Fibroblast of skin of right biceps (primary cell): ENCODE results near the gene CPNE4.
A peak's percentile ranks its signal among the peaks of the same experiment; 100 is the strongest.

Experiments
- DNase-seq: peaks from one replicate; pipeline ENCODE4 v3.0.0-alpha.2; 2013

Gene CPNE4

DNA sequence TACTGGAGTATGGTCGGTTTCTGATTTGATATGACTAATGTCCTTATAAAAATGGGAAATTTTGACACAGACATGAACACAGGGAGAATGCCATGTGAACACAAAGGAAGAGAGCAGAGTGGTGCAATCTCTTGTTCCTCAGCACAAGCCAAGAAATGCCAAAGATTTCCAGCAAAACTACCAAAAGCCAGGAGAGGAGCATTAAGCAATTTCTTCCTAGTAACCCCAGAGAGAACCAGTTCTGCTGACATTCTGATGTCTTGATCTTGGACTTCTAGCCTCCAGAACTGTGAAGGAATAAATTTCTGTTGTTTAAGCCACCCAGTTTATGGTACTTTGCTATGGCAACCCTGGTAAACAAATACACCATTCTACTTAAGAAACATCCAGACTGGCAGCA is 304.2 kb downstream of the CPNE4 start:
- peak; percentile 57 for DNase-seq

DNA sequence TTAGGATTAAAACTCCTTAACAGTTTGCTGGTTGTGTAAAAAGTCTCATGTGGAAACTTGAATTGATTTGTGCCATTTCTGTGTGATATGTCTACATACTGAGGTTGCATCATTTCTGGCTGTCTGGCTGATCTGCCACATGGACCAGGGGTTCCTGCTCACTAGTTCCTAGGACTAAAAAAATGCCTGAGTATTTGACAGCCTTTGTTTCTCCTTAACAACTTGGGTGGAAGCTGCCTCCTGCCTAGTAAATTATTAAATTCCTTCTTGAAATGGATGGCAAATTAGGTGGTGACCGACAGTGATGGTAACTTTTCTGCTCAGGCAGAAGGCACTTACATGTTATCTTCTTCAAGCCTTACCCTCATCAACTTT is 305.2 kb downstream of the CPNE4 start:
- peak; percentile 48 for DNase-seq

GRCh38 chr3:131728898-131729642 is 305.7 kb downstream of the CPNE4 start:
- DNase-seq: peak; percentile 51

- DNase-seq: no peak
These were observed 309.4 kb downstream of the CPNE4 start for GRCh38 chr3:131725414-131725813.

DNA sequence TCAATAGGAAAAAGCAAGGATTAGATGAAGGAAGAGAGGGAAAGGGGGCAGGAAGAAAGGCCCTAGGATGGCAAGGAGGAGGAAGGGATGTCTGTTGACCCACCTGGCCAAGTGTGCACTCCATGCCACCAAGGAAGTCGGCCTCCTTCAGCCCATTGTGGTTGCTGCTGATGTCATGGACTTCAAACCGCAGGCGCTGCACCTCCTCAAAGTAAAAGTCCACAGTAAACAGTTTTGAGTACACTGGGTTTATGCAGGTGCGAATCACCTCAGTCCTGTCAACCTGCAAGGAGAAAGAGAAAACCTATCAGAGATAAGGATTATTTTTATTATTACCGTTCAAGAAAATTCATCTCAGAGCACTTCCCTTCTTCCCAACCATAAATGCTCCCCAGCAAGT is 311.5 kb downstream of the CPNE4 start:
- DNase-seq: no peak

DNA sequence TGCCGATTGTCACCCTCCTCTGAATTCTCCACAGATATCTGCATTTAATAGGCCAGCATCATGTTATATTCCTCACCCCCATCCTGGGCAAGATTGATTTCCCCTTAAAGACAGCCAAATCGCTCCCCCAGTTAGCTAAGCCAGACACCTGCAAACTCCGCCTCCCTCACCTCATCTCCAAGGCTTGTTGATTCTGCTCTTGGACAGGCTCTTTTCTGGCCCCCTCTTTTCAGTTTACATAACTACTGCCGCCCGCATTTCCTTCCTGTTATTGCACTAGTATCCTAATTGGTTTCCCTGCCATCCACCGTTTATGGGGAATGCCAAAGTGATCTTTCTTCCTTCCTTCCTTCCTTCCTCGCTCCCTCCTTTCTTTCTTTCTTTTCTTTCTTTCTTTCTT is 317.3 kb downstream of the CPNE4 start:
- no peak for DNase-seq

DNA sequence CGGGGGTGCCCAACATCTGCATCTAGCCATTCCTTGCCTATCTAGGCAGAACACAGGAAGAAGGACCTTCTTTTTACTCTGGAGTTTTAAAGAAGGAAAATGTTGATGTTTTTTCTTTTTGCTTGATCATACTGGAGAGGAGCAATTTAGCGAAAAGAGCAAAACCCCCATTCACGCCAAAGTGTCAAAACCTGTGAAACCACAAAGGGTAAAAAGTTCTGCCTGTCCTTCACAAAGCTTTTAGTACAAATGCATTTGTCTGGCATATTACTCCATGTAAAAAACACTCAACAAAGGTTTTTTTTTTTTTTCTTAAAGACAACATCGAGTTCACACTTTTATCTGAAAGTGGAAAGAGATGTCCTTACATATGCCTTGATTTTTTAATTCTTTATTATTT is 317.9 kb downstream of the CPNE4 start:
- DNase-seq: no peak

DNA sequence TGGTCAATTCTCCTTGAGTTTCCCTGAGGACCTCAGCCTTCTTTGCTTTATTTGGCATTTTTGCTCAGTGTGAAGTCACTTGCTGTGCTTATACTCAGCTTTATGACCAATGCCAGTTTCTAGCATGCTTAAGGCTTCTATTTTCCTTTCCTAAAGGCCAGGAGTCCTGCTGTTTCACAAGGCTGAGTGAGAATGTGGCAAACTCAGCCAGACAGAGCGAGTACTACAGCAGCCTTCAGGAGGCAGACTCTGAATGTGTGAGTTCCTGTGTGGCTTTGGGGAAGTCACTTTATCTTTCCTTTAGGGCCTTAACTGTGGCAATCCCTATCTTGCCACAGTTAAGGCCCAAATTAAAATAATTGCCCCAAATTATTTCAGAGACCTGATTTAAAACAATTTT is 318.8 kb downstream of the CPNE4 start:
- DNase-seq: no peak

DNA sequence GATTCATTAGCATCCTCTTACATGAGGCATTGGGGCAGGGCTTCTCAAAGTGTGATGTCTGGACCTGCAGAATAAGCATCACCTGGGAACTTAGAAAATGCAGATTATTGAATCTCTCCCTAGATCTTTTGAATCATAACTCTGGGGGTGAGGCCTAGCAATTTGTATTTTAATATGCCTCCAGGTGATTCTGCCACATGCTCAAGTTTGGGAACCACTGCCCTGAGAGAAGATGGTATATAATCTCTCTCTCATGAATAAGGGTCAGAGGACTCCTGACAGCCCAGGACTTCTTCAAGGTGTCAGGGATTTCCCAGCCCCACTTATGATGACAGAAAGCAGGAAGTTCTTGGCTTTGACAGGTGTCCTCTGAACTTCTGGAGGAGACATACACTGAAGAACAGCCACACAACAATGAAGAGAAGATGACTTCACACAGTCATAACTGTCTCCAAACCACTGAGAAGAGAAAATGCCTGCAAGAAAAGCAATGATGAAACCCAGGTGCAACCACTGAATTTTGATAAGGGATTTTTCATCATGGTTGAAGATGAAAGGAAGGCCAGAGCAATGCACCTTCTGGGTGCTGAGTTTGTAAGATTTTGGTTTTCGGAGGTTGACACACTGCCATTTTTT is 320.1 kb downstream of the CPNE4 start:
- no peak for DNase-seq

DNA sequence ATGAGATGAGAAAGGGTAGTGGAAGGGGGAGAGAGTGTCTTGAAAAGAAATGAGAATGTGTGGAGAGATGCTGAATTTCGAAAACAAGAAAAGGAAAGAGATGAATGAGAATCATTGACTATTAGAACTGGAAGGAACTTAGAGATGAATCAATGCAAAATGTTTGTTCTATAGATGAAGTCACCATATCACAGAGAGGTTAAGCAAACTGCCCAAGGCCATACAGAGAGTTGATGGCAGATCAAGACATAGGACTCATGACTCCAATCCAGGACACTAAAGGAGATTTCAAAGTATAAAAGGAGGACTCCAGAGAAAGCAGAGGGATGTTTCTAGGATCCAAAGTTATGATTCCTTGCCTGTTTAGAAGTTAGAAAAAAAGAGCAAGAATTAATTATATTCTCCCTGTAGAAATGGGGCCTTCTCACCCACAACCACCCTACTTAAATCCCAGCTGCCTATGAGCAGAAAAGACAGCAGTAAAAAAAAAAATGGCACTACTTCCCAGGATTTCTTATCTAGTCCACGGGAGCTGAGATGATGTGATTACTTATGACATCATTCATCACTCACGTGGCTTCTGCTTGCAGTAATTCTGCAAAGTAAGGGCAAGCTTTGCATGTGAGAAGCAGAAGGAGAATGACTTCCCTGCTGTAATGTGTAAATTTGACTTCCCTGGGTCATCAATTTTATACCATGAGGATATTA is 321.2 kb downstream of the CPNE4 start:
- DNase-seq: no peak

GRCh38 chr3:131712662-131713061 is 322.2 kb downstream of the CPNE4 start:
- DNase-seq: no peak

DNA sequence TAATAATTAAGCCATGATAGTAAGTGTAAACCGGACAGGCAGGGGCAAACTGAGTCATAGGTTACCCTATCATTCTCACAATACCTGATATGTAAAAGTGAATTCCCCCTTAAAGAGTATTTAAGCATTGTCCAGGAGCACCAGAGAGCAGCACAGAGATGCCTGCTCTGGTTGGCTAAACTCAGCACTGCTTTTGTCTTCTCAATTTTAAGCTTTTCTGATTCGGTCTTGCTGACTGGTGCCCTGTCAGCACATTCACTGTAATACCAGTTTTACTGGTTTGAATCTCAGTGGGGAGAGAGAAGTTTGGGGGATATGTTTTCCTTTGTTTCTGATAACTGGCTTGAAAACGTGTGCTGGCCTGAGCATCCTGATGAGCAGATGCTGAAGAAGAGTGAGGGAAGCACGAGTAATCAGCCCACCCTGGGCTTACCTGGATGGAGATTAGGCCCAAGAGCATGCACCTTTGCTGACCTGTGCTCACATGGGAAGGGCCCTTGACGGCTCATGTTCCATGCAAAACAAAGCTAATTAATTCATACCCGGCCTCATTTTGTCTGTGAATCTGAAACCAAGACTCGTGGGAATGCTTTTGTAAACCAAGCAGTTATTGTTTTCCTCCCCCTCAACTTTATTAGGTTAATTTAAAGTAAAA is 323.6 kb downstream of the CPNE4 start:
- DNase-seq: no peak

GRCh38 chr3:131708241-131708640 is 326.6 kb downstream of the CPNE4 start:
- DNase-seq: peak; percentile 89

DNA sequence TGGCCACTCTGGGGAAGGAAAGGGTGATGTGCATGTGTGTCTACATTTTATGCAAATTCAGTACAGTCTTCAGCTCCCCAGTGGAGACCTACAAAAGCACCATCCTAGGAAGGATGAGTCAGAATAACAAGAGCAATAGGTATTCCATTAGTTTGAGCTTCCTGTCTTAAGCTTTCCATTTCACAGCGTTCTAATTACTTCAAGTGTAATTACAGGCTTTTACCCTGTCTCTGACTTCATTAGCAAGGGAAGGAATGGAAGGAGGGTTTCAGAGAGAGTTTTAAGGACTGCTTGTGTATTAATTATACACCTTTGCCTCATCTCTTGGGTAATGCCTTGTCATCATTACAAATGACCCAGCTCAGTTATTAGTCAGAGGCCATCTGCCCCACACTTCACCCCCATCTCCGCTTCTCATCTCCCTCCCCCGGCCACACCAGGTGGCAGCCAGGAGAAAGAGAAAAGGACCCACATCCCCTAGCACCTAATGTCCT is 329.2 kb downstream of the CPNE4 start:
- peak; percentile 74 for DNase-seq

GRCh38 chr3:131705099-131705498 is 329.7 kb downstream of the CPNE4 start:
- DNase-seq: no peak

DNA sequence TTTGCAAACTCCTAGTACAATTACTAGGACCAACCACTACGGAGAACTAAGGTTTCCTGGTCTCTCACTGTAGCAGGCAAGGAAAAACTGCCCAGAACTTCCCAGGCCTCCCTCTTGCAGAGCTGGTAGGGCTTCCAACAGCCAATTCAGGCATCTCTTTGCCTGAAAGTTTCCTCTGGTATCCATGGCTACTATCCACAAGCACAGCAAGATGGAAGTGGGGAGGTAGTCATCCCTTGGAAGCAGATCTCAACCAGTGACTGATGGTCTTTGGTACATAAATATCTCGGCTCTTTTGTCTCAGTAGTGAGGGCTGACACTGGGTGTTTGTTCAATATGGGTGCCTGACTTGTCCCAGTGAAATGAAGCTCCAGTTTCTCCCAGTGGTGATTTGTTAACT is 330.7 kb downstream of the CPNE4 start:
- peak; percentile 51 for DNase-seq

- DNase-seq: peak; percentile 90
These were observed 332.7 kb downstream of the CPNE4 start for GRCh38 chr3:131702146-131702545.

DNA sequence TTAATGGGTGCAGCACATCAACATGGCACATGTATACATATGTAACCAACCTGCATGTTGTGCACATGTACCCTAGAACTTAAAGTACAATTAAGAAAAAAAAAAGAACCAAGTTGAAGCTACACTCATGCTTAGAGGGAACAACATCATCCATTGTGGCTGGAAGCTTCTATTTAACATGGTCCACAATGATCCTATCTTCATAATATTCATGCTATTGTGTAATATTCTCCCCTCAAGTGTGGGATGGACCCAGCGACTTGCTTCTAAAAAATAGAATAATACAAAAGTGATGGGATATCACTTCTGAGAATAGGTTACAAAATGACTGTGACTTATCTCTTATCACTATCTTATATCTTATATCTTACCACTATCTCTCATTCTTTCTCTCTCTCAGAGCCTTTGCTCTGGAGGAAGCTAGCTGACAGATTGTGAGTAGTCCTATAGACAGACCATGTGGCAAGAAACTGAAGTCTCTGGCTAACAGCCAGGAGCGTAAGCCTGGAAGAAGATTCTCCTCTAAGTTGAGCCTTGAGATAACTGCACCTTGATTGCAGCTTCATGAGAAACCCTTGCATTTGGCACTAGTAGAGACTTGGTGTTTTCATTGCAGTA is 333.6 kb downstream of the CPNE4 start:
- DNase-seq: peak; percentile 70

GRCh38 chr3:131699001-131699400 is 335.8 kb downstream of the CPNE4 start:
- peak; percentile 79 for DNase-seq

DNA sequence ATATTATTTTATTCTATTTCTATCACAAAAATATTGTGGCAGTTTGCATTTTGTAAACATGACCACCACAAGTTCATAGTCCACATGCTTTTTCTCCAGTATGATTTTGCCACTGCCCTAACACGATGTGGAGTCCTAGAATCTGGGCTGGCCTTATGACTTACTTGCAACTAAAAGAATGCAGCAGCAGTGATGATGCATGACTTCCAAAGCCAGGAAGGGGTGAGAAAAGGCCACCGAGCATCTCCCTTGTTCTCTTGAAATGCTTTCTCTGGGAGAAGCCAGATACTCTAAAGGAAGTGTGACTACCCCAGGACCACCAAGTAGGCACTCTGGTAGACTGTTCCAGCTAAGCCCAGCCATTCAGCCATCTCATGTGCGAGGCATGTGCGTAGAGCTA is 340.4 kb downstream of the CPNE4 start:
- DNase-seq: peak; percentile 75

DNA sequence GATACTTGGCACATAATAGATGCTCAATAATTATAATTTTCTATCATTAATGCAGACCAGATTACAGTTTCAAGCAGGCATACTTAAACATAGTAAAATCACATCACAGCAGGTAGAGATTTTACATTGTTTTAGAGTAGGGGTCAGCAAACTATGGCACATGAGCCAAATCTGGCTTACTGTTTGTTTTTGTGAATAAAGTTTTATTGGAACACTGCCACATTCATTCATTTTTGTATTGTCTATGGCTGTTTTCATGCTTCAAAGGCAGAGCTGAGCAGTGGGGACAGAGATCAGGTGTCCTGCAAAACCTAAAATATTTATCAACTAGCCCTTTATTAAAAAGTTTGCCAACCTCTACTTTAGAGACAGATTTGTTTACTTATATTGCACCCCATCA is 342.5 kb downstream of the CPNE4 start:
- no peak for DNase-seq

DNA sequence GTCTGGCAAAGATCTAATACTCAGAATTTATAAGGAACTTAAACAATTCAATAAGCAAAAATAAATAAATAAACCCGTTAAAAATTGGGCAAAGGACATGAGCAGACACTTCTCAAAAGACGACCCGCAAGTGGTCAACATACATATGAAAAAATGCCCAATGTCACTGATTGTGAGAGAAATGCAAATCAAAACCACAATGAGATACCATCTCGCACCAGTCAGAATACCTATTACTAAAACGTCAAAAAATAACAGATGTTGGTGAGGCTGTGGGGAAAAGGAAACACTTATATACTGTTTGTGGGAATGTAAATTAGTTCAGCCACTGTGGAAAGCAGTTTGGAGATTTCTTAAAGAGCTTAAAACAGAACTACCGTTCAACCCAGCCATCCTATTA is 344.0 kb downstream of the CPNE4 start:
- no peak for DNase-seq

DNA sequence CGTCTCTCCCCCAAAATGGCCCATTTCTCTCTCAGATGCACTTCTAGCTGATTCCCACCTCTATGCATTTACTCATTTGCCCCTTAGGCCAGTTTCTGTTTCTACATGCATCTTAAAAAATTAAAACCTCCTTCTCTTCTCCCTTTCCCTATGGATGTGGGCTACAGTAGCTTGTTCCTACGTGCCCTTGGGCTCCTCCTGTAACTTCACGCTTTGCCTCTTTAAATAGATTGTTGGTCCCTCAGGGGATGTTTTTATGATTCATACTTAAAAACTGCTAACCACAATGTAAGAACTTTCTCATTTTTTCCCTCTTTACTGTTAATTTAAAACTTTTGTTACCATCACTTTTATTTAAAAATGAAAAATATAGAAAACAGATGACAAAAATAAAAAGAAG is 346.4 kb downstream of the CPNE4 start:
- DNase-seq: peak; percentile 87
